Germinal center (tissue), 1 donor: ENCODE measurements around the gene C9orf57.
"Not testable (repeated sequence)": the region's sequence is repeated elsewhere in the genome, so short reads cannot be mapped to it uniquely, and the experiment has no call there.

Experiments
- DNase-seq: peaks from one replicate; pipeline ENCODE4 v3.0.0; 2012; ENCODE audit warnings: mixed read lengths, low spot score

The C9orf57 gene

DNA sequence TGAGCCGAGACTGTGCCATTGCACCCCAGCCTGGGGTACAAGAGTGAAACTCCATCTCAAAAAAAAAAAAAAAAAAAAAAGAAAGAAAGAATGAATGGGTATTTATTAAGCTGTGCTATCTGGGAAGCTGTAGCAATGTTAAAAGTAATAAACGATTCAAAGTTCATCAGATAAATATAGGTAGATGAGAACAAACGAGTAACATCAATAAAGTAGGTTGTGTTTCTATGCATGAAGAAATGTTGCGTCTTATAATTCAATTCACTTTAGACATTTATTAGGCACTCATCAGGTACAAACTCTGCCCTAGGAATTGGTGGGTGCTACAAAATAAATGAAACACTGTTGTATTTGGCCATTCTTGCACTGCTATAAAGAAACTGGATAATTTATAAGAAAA is 36.8 kb downstream of the C9orf57 start:
- DNase-seq = no peak

GRCh38 chr9:72022841-72023240 is 37.6 kb downstream of the C9orf57 start:
- DNase-seq = no peak

DNA sequence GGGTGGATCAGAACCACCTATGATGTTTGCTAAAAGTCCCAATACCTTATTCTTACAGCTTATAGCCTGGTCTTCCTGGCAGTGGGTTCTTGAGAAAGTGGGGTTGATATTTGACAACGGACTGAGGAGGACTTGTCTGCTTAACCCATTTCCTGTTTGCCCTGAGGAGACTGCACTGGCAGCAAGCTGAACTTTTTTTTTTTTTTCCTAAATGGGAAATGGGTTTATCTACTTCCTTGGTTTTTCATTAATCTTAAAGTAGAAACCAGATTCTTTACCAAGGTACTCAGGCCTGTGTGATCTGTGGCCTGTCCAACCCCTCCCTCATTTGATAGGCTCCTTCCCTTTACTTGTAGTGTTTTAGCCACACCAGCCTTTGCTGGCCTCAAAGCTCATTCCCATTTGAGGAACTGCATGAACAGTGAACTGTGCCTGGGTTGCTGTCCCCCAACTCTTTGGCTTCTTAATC is 47.1 kb downstream of the C9orf57 start:
- no peak for DNase-seq

- DNase-seq = no peak
These were observed 47.8 kb downstream of the C9orf57 start for GRCh38 chr9:72012646-72013045.

GRCh38 chr9:72007726-72008125 is 52.7 kb downstream of the C9orf57 start:
- not testable (repeated sequence) for DNase-seq

DNA sequence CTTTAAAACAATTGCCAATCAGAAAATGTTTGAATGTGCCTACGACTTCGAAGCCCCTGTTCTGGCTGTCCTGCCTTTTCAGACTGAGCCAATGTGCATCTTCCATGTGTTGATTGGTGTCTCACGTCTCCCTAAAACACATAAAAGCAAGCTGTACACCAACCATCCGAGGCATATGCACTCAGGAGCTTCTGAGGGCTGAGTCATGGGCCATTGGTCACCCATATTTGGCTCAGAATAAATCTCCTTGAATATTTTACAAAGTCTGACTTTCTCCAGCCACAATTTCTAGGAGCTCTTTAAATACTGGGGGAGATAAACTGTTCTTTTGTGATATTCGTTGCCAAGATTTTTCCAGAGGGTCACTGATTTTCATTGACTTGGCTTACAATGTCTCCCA is 53.9 kb downstream of the C9orf57 start:
- DNase-seq = no peak

DNA sequence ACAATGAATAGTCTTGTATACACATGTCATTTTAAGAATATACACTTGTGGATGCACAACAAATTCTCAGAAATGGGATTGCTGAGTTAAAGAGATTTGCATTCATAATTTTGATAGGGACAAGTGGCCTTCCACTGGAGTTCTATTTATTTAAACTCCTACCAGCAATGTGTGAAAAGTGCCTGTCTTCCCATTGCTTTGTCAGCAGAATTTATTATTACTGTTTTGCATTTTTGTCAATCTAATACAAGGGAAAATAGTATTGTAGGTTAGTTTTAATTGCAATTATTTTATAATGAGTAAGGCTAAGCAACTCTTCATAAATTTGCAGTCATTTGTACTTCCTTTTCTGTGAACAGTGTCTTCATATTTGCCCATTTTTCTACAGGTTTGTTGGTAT is 55.0 kb downstream of the C9orf57 start:
- DNase-seq = no peak
